K562 (cell line): Measurements from ENCODE around the gene PKD1. TPM values are rescaled to one million over a fixed set of nuclear protein-coding genes. Genes with fewer than 3 reads are reported as not detected.
A peak's percentile ranks its signal among the peaks of the same experiment; 100 is the strongest.

Experiments used
- BRF2 ChIP-seq: IDR thresholded peaks from 3 replicates; pipeline ENCODE4 v1.6.1; 2011; ENCODE audit warnings: borderline replicate concordance, mild to moderate bottlenecking; ENCODE audit not compliant: insufficient read length, insufficient read depth
- DNMT1 ChIP-seq: fragments of 450-650 bp; IDR thresholded peaks from 2 replicates; pipeline ENCODE4 v1.6.1; 2016; ENCODE audit warnings: antibody characterized with exemption, mild to moderate bottlenecking
- E2F1 ChIP-seq: sonication (generic); formaldehyde crosslinking; IDR thresholded peaks from 2 replicates; pipeline ENCODE4 v1.8.1; 2023; ENCODE audit warnings: mild to moderate bottlenecking, missing genetic modification reagents, moderate library complexity
- ELF2 ChIP-seq: fragments of 250-450 bp; sonication (Bioruptor Pico); IDR thresholded peaks from 2 replicates; pipeline ENCODE4 v1.5.0; 2021; ENCODE audit warnings: mild to moderate bottlenecking
- EZH2 ChIP-seq: IDR thresholded peaks from 2 replicates; pipeline ENCODE4 v1.6.1; 2012; ENCODE audit warnings: low read depth, mild to moderate bottlenecking, inconsistent platforms, low read length, borderline replicate concordance
- HDAC2 ChIP-seq: fragments of 450-650 bp; IDR thresholded peaks from 2 replicates; pipeline ENCODE4 v1.6.1; 2016; ENCODE audit warnings: mild to moderate bottlenecking
- HDAC6 ChIP-seq: IDR thresholded peaks from 2 replicates; pipeline ENCODE4 v1.6.1; 2012; ENCODE audit warnings: low read depth, mild to moderate bottlenecking, control low read depth, inconsistent platforms, low read length, moderate library complexity
- JUND ChIP-seq, 2 experiments: IDR thresholded peaks; 2 replicates in 1 of 2; 3 replicates in 1 of 2; pipeline ENCODE4 v1.6.1; 2011; ENCODE audit warnings: borderline replicate concordance in 2 of 2, low read depth in 2 of 2, low read length in 2 of 2, improper control_type of control experiment in 1 of 2, missing biosample characterization in 1 of 2, missing genetic modification characterization in 1 of 2, missing genetic modification reagents in 1 of 2
- KDM2B ChIP-seq: fragments of 250-450 bp; sonication (Bioruptor Pico); IDR thresholded peaks from 2 replicates; pipeline ENCODE4 v1.8.0; 2021; ENCODE audit warnings: mild to moderate bottlenecking, moderate library complexity
- KLF16 ChIP-seq: IDR thresholded peaks from 2 replicates; pipeline ENCODE4 v1.6.1; 2016; ENCODE audit warnings: antibody characterized with exemption
- L3MBTL2 ChIP-seq: fragments of 450-650 bp; IDR thresholded peaks from 2 replicates; pipeline ENCODE4 v1.6.1; 2016; ENCODE audit warnings: mild to moderate bottlenecking, moderate library complexity
- NCOA2 ChIP-seq, 2 experiments: fragments of 450-650 bp; IDR thresholded peaks; 2 replicates each; pipeline ENCODE4 v1.6.1; 2018; ENCODE audit warnings: mild to moderate bottlenecking in 2 of 2, moderate library complexity in 1 of 2; ENCODE audit not compliant: partially characterized antibody in 2 of 2
- RBM25 ChIP-seq: fragments of 200-400 bp; formaldehyde crosslinking; IDR thresholded peaks from 2 replicates; pipeline ENCODE4 v1.6.1; 2018; ENCODE audit warnings: low read length, low read depth, moderate library complexity; ENCODE audit not compliant: severe bottlenecking
- SOX6 ChIP-seq: fragments of 450-650 bp; IDR thresholded peaks from 2 replicates; pipeline ENCODE4 v1.6.1; 2014; ENCODE audit warnings: mild to moderate bottlenecking
- SREBF1 ChIP-seq: fragments of 150-350 bp; IDR thresholded peaks from 2 replicates; pipeline ENCODE4 v1.6.1; 2014; ENCODE audit warnings: antibody characterized with exemption, low read depth, low read length, borderline replicate concordance
- TBP ChIP-seq: optimal IDR thresholded peaks from 2 replicates; pipeline ENCODE3; 2011; ENCODE audit warnings: low read depth, low read length, improper control_type of control experiment
- TSC22D4 ChIP-seq: fragments of 450-650 bp; IDR thresholded peaks from 2 replicates; pipeline ENCODE4 v1.6.1; 2016; ENCODE audit warnings: missing genetic modification characterization, missing biosample characterization, control low read depth
- VEZF1 ChIP-seq: fragments of 200-800 bp; sonication (Bioruptor generic); IDR thresholded peaks from 2 replicates; pipeline ENCODE4 v1.6.1; 2017; ENCODE audit warnings: missing genetic modification characterization, missing compliant biosample characterization
- ZFP30 ChIP-seq: fragments of 250-450 bp; sonication (Bioruptor Pico); IDR thresholded peaks from 2 replicates; pipeline ENCODE4 v1.8.0; 2022; ENCODE audit warnings: moderate library complexity, mild to moderate bottlenecking, inconsistent platforms, borderline replicate concordance
- ZNF140 ChIP-seq: fragments of 250-450 bp; sonication (Bioruptor Pico); IDR thresholded peaks from 2 replicates; pipeline ENCODE4 v1.8.0; 2021; ENCODE audit warnings: moderate library complexity, mild to moderate bottlenecking, inconsistent platforms
- ZNF24 ChIP-seq: fragments of 450-650 bp; IDR thresholded peaks from 2 replicates; pipeline ENCODE4 v1.6.1; 2016
- ZNF395 ChIP-seq: fragments of 200-800 bp; sonication (Bioruptor generic); IDR thresholded peaks from 2 replicates; pipeline ENCODE4 v1.6.1; 2017; ENCODE audit warnings: missing genetic modification characterization, missing compliant biosample characterization
- polyA plus RNA-seq, 8 experiments: library from polyadenylated mRNA; depleted of rRNA in 4 of 8; stranded (reverse) in 5 of 8; unstranded in 3 of 8; fragments of >200 nt; fragmentation: Nextera tagmentation in 2 of 8; fragmentation: Illumina TruSeq in 1 of 8; extraction: Ambion mirVana in 2 of 8; extraction: Trizol in 1 of 8; gene quantifications; 2 replicates each; pipeline versions ENCODE4 v1.2.1 to v1.2.3, GENCODE V29; 2011 to 2014; ENCODE audit warnings: inconsistent platforms in 1 of 8, missing spikeins in 1 of 8
- total RNA-seq, 7 experiments: library from RNA; depleted of rRNA in 6 of 7; stranded (reverse); fragments of >200 nt in 6 of 7; fragmentation: Illumina TruSeq in 2 of 7; extraction: Trizol in 2 of 7; gene quantifications; 2 replicates each; pipeline versions ENCODE4 v1.2.1 to v1.2.3, GENCODE V29; 2011 to 2021; ENCODE audit warnings: low replicate concordance in 1 of 7

PKD1 gene
- total and polyA plus RNA-seq, 9 of the 15 experiments (the other 6 are each of a cell fraction or from before 2014, with no cell fraction given) = 0.23 to 93.5 (median 12.6) TPM

GRCh38 chr16:2152695-2153506 is 17.2 kb upstream of the PKD1 start (continued):
- TF ChIP-seq SREBF1 (no peak), BRF2 (no peak), NCOA2 (IDR thresholded peaks at IDR 0.05; ENCODE audit: partially characterized antibody in 2 of 2) (no peak), E2F1 (CRISPR knock-in tag) (no peak; the same call in 1 of the 2 replicates), EZH2 (no peak), SOX6 (no peak), ZNF24 (no peak), VEZF1 (CRISPR knock-in tag) (0 out of 2 replicates have a peak, but pooled peaks have one; percentile 32), ZFP30 (no peak), L3MBTL2 (peak; percentile 34; the same call in 1 of the 2 replicates), RBM25 (no peak), HDAC2 (no peak), JUND (IDR thresholded peaks at IDR 0.05; ENCODE audit: borderline replicate concordance, low read depth, low read length) (no peak), JUND (tag; IDR thresholded peaks at IDR 0.05; ENCODE audit: borderline replicate concordance, low read depth, low read length) (no peak), ZNF140 (CRISPR knock-in tag) (no peak), TSC22D4 (tag) (no peak), ELF2 (no peak), KLF16 (no peak), ZNF395 (0 out of 2 replicates have a peak, but pooled peaks have one; percentile 8), TBP (no peak), DNMT1 (no peak), HDAC6 (peak; percentile 4; the same call in 1 of the 2 replicates), KDM2B (CRISPR knock-in tag) (no peak)
